GM19452 (cell line): ENCODE data around the gene ABCC2.

Experiments
- ATAC-seq: cut with Tn5 transposase; IDR thresholded peaks from one replicate; pipeline ENCODE4 v1.9.1; 2021; ENCODE audit not compliant: unreplicated experiment

Gene ABCC2

DNA sequence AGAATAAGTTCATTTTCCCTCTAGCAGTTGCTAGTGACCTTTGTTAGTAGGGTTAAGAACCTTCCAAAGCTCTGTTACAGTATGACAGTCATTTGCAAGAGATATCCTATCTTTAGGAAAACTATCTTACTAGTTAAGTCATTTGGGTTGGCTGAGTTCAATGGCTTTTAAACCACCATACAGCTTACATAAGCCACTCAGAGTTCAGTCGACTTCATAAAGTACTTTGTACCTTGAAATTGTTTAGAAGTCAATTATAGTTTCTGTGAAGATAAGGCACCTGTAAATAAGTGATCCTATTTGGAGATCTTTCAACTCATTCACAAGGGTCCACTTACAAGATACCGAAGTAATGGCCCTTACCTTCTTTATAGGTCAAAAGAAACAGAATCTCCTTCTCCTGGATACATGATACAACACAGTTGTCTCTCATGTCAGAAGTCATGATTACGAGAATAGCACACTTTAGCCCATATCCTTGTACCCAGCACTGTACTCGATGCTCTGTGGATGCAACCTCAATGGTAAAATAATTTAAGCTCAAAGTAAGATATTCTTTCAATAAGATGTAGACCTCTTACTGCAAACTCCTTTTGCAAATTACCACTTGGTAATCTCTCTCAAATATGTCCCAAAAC, 11.9 kb upstream of the ABCC2 start:
- no peak for ATAC-seq

DNA sequence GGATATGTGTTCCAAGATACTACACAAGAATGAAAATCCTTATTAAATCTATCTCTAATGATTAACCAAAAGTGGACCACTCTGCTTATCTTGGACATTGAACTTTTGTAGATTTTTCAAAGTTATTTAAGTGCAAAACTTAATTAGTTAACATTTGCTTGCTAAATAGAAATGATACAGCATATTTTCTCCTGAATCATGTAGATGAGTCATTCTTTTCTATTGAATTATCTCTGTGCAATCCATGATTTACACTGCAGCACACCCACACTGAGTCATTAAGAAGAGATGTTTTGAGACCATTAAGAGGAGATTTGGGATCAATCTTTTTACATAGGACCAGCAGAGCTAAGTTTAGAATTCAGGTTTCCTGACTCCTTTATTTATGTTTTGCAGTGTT, 6.6 kb upstream of the ABCC2 start:
- no peak for ATAC-seq

DNA sequence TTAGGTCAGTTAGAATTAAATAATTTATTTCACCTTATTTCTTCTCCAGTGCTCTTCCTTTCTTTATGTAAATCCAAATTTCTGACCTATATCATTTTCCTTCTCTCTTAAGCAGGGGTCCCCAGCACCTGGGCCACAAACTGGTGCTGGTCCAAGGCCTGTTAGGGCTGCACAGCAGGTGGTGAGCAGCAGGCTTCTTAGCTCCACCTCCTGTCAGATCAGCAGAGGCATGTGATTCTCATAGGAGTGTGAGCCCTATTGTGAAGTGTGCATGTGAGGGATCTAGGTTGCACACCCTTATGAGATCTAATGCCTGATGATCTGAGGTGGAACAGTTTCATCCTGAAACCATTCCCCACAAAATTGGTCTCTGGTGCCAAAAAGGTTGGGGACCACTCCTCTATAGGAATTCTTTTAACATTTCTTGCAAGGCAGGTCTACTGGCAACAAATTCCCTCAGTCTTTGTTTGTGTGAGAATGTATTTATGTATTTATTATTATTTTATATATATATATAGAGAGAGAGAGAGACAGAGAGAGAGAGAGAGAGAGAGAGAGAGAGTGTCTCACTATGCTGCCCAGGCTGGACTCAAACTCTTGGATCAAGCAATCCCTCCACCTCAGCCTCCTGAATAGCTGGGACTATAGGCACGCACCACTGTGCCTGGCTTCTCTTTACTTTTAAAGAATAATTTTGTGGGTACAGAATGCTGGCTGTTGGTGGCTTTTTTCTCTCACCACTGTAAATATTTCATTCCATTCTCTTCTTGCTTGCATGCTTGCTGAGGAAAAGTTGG, 4.3 kb upstream of the ABCC2 start:
- no peak for ATAC-seq

DNA sequence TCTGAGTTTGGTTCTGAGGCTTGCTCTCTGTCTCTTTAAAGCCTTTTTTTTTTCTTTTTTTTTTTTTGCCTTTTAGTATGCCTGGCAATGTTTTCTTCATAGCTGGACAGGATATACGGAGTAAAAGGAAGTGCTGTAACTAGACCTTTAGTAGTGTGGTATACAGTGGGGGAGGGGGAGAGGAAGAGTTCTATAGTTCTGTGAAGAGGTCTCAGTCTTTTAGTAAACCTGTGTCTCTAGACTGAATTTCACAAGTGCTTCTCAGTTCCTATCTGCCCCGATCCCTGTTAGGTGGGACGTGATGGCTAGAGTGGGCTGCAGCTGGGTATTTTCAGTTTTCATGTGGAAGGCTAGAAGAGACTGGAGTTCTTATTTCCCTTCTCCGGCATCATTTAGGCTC, 3.1 kb upstream of the ABCC2 start:
- ATAC-seq: no peak

DNA sequence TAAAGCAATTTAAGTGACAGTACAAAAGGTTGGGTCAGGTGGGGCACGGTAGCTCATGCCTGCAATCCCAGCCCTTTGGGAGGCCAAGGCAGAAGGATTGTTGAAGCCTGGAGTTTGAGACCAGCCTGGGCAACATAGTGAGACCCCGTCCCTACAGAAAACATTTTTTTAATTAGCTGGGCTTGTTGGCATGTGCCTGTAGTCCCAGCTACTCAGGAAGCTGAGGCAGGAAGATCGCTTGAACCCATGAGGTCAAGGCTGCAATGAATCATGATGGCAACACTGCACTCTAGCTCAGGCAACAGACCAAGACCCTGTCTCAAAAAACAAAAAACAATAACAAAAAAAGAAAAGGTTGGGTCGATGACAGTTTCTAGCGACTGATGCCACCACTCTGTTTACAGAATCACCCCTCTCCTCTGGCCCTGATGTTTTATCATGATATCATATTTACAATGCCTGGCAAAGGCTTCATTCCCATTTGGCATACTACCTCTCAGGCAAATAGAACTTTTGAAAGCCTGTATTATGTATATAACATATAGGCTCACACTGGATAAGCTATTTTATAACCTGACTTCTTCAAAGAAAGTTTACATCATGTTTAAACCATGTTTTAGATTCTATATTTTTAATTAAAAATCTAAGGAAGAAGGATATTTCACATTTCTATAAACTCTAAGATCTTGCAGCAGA, 558 bp upstream of the ABCC2 start:
- no peak for ATAC-seq

DNA sequence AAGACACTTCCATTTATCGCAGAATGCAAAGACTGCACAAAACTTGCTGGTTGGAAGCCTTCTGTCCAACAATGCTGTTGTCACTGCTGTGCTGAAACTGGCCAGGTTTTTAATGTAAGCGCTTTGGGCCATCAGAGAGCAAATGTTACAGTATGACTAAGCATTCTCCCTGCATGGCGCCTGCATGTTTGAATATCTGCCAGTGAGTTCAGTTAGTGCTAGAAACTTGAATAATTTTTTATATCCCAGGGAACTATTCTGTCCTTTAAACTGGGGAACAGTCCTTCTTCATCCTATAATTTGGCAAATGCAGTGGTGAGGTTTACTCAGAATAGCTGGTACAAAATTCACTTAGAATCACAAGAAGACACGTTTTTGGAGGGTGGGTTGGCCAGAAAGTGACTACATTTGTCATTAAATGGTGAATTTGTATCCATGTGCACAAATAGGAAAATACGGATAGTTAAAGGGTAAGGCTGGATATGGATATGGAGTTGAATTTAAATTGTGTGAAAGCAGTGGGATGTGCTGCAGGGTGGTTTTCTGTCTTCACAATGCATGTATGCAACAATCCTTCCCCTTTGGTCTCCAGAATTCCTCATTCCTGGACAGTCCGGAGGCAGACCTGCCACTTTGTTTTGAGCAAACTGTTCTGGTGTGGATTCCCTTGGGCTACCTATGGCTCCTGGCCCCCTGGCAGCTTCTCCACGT, 1.7 kb downstream of the ABCC2 start:
- ATAC-seq: no peak

DNA sequence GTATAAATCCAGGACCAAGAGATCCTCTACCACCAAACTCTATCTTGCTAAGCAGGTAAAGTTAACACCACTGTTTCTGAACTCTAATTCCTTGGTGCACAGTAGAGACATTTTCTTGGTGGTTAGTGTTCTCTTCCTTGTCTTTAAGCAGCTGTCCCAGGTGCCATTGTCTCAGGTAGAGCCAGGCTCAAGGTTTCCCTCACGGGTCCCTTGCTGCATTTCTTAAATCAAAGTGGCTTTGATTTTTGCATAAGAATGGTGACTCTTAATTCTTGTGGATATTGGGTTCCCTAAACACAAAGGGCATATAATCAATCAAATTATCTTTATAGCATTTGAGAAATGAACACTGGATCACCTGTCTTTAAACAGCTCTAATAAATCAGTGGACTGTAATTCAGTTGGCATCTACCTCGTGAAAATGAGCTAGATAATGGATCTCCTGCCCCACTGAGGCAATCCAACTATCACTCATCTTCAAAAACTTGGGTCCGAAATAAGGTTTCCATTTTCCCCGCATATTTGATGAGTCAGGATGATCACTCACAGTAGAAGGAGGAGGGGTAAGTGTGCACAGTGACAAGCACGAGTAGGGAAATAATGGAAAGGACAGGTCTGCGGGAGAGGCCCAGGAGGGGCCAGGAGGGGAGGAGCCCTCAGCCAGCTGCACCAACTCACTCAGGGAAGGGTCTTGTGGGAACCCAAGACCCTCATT, 2.4 kb downstream of the ABCC2 start:
- ATAC-seq: no peak

DNA sequence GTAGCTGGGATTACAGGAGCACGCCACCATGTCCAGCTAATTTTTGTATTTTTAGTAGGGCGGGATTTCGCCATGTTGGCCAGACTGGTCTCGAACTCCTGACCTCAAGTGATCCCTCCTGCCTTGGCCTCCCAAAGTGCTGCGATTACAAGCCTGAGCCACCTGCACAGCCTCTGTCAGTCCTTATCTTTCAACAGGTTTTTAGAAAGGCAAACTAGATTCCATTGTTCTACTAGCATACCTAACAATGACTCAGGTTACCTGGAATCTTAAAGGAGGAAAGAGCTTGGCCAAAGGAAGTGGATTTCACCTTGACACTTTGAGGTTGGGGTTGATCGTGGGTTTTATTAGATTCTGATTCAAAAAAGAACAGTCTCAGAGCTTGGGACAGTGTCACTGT, 3.2 kb downstream of the ABCC2 start:
- ATAC-seq: no peak

DNA sequence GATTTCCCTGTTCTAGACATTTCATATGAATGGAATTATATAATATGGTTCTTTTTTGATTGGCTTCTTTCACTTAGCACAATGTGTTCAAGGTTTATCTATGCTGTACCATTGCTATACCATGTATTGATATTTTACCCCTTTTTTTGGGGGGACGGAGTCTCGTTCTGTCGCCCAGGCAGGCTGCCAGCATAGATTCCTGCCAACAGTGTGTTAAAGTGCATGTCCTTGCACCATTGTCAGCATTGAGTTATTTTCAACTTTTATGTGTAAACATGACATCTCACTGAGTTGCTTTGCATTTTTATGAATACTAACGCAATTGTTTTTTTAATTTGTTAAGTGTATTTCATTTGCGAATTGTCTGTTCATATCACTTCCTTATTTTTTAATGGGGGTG, 4.9 kb downstream of the ABCC2 start:
- no peak for ATAC-seq

DNA sequence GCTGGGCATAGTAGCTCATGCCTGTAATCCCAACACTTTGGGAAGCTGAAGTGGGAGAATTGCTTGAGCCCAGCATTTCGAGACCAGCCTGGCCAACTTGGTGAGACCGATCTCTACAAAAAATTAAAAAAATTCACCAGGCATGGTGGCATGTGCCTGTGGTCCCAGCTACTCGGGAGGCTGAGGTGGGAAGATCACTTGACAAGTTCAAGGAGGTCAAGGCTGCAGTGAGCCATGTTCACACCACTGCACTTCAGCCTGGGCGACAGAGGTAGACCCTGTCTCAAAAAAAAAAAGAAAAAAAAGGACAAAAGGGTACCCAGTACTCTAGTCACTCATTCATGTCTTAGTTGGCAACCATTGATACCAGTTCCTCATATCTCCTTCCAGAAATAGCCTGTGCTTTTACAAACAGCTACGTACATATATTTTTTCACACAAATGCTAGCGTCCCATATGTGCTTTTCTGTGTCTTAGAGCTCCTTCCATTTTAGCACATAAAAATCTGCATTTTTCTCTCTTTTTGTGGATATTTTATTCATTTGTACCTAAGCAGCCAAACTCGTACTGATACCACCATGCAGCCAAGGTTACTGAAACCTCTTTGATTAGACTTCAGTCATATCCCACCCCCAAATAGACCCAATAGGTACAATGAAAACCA, 5.5 kb downstream of the ABCC2 start:
- no peak for ATAC-seq

DNA sequence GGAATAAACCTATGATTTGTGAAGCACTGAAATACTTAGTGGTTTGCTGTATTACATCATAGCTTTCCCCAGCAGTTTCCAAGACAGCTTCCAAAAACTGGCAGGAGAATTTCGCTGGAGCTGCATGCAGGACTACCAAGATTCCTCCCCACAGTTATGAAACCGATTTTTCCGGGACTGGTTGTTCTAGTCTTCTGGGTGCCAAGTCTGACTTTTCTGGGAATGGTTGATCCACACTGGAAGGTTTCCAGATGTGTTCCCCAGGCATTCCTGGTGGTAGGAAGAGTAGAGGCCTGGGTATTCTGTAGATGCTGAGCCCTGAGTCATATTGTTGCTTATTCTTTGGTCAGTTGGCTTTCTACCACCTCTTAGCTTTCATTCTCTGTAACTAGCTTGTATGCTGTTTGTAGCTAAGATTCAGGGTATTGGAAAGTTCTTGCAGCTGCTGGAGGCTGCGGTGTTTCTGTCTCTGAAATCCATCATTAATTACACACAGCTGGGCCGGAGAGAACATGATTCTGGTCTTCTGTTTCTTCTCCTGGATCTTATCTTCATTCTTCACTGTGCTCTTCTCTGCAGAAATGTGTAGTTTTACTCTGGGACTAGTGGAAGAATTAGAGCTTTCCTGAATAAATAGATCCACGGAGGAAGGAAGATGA, 6.3 kb downstream of the ABCC2 start:
- ATAC-seq: no peak

DNA sequence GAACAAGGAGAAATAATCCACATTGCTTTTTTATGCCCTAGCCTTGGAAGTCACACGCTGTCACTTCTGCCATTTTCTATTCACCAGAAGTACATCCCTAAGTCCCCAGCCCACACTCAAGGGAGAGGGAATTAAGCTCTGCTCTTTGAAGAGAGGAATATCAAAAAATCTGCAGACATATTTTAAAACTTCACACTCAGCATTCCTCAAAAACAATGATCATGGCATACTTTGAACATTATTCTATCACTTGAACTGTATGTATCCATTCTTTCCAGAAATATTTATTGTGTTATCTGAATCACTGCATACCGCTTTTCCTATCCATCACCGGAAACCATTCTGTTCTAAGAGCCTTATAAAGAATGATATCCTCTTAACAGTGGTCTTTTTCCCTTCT, 9.4 kb downstream of the ABCC2 start:
- ATAC-seq: no peak

DNA sequence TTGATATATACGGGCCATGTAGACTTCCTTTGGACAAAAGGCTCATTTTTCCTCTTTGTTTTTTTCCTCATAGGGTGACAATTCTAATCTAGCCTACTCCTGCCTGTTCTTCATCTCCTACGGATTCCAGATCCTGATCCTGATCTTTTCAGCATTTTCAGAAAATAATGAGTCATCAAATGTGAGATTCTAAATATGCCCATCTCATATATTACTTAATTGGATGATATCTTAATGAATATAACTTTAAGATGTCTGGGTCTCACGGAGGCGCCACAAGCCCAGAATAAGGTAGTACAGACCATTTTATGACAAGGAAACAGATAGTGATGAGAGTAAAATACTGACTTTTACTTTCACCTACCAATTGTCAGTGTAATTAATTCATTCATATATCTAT, 11.4 kb downstream of the ABCC2 start:
- no peak for ATAC-seq

DNA sequence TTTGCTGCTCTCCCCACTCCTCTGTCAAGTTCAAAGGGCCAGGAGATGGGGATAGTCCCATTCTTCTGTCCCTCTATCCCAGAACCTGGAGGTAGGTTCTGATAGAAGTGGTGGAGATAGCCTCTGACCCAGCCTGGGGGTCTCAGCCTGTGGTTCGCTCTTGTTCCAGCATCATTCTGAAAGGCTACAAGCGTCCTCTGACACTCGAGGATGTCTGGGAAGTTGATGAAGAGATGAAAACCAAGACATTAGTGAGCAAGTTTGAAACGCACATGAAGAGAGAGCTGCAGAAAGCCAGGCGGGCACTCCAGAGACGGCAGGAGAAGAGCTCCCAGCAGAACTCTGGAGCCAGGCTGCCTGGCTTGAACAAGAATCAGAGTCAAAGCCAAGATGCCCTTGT, 14.5 kb downstream of the ABCC2 start:
- ATAC-seq: no peak

DNA sequence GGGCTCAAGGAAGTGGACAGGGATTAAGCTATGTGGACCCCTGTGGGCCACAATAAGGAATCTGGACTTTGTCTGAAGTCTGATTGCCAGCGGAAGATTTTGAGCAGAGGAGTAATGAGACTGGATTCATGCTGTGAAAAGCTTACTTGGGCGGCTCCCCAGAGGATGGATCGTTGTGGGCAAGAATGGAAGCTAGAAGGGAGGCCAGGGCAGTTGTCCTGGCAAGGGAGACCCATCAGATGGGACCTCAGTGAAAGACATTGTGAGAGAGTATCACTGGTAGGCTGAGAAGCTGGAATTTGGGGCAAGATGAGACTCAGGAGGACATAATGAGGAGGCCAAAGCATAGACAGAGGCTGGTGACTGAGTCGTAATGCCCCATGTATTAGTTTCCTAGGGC, 15.6 kb downstream of the ABCC2 start:
- no peak for ATAC-seq

DNA sequence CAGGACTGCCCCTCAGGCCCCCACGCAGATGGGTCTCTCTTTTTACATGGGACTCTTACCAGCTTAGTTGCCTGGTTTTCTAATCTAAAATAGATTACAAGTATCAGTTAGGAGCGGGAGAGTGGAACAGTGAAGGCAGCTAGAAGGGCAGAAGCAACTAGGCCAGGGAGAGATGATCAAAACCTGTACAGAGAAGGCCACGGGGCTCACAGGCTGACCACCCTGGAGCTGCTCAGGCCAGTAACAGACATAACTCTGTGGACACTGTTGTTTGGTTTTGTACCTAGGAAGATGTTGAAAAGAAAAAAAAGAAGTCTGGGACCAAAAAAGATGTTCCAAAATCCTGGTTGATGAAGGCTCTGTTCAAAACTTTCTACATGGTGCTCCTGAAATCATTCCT, 16.5 kb downstream of the ABCC2 start:
- no peak for ATAC-seq

DNA sequence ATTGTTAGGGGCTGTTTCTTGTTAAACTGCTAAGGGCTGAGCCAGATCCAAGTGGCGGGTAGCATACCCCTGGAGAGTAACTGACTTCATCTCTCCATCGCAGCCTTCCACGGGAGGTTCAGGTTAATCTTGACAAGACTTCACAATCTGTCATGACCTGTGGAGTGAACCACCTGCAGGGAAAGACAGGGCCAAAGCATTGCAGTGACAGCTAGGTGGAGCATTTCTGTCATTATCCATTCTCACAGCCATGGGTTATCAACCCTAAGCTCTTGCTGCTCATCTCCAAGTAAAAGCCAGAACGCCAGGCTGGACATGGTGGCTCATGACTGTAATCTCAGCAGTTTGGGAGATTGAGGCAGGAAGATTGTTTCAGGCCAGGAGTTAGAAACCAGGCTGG, 17.2 kb downstream of the ABCC2 start:
- ATAC-seq: no peak

DNA sequence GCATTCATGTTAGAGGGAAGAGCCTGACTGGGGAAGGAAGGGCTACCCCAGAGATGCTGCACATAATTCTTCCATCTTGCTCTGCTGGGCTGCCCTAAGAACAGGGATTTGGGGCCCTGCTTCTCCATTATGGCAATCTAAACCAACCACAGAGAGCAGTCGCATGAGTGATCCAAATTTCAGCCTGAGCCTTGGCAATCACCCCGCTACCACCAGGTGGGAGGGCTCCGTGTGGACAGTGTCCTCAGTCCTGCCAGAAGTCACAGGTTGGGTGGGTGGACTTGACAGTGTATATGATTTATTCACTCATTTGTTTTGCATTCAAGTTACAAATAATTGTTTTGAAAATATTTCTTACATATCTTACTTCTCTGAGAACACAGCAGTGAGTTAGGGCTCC, 22.0 kb downstream of the ABCC2 start:
- no peak for ATAC-seq

DNA sequence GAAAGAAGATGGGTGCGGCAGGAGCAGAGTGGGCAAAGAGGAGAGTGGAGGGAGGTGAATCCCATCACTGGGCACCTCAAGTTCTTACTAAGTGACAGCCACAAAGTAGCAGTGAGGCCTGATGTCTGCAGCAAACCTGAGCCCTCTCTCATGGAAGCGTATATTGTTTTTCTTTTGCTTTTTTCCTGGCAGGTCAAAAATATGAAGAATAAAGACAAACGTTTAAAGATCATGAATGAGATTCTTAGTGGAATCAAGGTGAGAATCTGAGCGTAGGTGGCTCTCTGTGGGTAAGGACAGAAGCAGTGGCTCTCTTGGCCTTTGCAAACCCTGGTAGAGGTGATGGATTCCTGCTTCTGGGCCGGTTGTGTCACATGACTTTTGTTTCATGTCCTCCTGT, 22.8 kb downstream of the ABCC2 start:
- no peak for ATAC-seq

DNA sequence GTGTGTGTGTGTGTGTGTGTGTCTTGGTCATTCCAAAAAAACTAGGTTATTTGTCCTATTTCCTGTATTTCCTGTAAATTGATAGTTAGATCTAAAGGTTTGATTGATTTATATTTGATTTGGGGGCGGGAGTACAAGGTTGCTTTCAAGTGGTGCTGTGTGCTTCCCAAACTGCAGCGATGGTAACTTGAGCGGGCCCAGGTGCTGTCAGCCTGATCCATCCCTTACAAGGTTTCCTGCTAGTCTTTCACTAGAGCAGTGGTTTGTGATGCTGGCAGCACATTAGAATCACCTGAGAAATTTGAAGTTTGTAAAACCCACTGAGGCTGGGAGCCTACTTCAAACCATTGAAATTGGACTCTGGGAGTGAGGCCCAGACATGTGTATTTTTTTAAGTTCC, 23.7 kb downstream of the ABCC2 start:
- ATAC-seq: no peak
